Nephron progenitor cell (in vitro differentiated cells): ENCODE measurements around the gene TTC4.

Experiments
- DNase-seq: peaks from one replicate; pipeline ENCODE4 v3.0.0; 2021
- H3K27ac Mint-ChIP-seq: 2 replicates; pipeline ENCODE4 v1.8.0; 2021; ENCODE audit warnings: mild to moderate bottlenecking, moderate library complexity, mixed read lengths
- H3K27me3 Mint-ChIP-seq: 2 replicates; pipeline ENCODE4 v1.8.0; 2021; ENCODE audit warnings: mild to moderate bottlenecking, low read depth, mixed read lengths; ENCODE audit not compliant: poor library complexity
- H3K36me3 Mint-ChIP-seq: 2 replicates; pipeline ENCODE4 v1.8.0; 2021; ENCODE audit warnings: low read depth, mixed read lengths
- H3K4me1 Mint-ChIP-seq: 2 replicates; pipeline ENCODE4 v1.8.0; 2021; ENCODE audit warnings: mixed read lengths
- H3K4me3 Mint-ChIP-seq: 2 replicates; pipeline ENCODE4 v1.8.0; 2021; ENCODE audit warnings: mild to moderate bottlenecking, moderate library complexity, mixed read lengths
- H3K9me3 Mint-ChIP-seq: 2 replicates; pipeline ENCODE4 v1.8.0; 2021; ENCODE audit warnings: mild to moderate bottlenecking, moderate library complexity, mixed read lengths
- TF ChIP-seq, protein P1 (sequence below): fragments of 200-600 bp; sonication (generic); IDR thresholded peaks from 2 replicates; pipeline ENCODE4 v1.5.0; 2021; ENCODE audit warnings: antibody characterized with exemption

TTC4 gene

DNA sequence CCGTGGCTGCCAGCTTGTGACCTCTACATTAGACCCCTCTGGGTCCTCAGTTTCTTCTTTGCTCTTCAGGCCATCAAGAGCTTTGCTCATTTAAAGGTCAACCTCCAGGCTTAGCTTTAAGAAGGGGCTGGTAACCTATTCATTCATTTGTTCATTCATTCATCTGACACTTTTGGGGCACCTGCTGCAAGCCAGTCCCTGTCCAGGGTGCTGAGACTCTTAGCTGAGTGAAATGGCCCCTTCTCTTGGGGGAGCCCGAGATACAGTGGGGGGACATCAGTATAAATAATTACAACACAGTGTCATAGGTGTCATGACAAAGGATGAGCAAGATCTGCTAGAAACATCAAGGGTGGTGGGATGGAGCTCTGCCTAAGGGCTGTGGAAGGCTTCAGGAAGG is 10.5 kb upstream of the TTC4 start:
- TF ChIP-seq, protein P1, sequence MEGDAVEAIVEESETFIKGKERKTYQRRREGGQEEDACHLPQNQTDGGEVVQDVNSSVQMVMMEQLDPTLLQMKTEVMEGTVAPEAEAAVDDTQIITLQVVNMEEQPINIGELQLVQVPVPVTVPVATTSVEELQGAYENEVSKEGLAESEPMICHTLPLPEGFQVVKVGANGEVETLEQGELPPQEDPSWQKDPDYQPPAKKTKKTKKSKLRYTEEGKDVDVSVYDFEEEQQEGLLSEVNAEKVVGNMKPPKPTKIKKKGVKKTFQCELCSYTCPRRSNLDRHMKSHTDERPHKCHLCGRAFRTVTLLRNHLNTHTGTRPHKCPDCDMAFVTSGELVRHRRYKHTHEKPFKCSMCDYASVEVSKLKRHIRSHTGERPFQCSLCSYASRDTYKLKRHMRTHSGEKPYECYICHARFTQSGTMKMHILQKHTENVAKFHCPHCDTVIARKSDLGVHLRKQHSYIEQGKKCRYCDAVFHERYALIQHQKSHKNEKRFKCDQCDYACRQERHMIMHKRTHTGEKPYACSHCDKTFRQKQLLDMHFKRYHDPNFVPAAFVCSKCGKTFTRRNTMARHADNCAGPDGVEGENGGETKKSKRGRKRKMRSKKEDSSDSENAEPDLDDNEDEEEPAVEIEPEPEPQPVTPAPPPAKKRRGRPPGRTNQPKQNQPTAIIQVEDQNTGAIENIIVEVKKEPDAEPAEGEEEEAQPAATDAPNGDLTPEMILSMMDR, result no peak
- H3K4me1 Mint-ChIP-seq, result no peaks in the 10 kb centered on the region
- H3K27ac Mint-ChIP-seq, result no peak overlapping the region
- H3K4me3 Mint-ChIP-seq, result no peak overlapping the region
- H3K27me3 Mint-ChIP-seq, result peaks cover 70% of the 10 kb centered on the region
- DNase-seq, result peak; percentile 34
- H3K9me3 Mint-ChIP-seq, result no peaks in the 10 kb centered on the region
- H3K36me3 Mint-ChIP-seq, result no peaks in the 10 kb centered on the region

DNA sequence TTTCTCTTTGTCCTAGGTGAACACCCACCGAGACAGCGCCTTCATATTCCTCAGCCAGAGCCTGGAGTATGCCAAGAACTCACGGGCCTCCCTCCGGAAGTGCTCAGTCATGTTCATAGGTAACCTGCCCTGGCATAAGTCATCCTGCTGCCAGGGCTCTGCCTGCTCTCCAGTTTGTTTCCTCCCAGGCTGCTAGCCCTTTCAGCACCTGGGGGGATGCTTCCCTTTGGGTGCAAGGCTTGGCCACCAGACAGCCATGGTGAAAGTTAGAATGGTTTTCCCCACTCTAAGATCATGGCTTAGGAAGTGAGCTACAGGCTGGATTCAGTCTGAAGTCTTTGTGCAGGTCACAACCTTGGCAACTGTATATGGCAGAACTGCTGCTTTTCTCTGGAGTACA is 9.2 kb upstream of the TTC4 start:
- TF ChIP-seq, protein P1, result no peak
- H3K4me1 Mint-ChIP-seq, result no peaks in the 10 kb centered on the region
- H3K27ac Mint-ChIP-seq, result no peak overlapping the region
- no peak for DNase-seq
- H3K9me3 Mint-ChIP-seq, result no peaks in the 10 kb centered on the region
- H3K27me3 Mint-ChIP-seq, result peaks cover 72% of the 10 kb centered on the region
- H3K36me3 Mint-ChIP-seq, result no peaks in the 10 kb centered on the region
- no peak overlapping the region for H3K4me3 Mint-ChIP-seq

DNA sequence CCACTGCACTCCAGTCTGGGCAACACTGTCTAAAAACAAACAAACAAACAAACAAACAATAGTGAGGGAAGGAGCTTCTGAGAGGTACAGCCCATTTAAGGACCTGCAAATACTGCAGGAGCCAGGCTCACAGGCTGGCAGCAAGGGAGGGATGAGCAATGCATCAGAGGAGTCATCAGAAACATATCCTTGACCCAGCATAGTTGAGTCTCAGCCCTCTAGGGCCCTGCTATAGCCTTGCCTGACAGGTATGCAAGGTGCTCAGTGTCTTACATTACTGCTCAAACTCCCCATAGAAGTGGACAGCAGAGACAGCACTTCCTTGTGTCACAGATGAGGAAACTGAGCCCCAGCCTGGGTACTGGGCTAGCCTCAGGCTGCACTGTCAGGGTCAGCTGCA is 7.3 kb upstream of the TTC4 start:
- Mint-ChIP-seq H3K9me3 (no peaks in the 10 kb centered on the region), H3K36me3 (no peaks in the 10 kb centered on the region), H3K27me3 (peaks cover 69% of the 10 kb centered on the region), H3K4me1 (no peaks in the 10 kb centered on the region), H3K27ac (no peak overlapping the region), H3K4me3 (no peak overlapping the region)
- DNase-seq, result no peak
- TF ChIP-seq, protein P1, result no peak

DNA sequence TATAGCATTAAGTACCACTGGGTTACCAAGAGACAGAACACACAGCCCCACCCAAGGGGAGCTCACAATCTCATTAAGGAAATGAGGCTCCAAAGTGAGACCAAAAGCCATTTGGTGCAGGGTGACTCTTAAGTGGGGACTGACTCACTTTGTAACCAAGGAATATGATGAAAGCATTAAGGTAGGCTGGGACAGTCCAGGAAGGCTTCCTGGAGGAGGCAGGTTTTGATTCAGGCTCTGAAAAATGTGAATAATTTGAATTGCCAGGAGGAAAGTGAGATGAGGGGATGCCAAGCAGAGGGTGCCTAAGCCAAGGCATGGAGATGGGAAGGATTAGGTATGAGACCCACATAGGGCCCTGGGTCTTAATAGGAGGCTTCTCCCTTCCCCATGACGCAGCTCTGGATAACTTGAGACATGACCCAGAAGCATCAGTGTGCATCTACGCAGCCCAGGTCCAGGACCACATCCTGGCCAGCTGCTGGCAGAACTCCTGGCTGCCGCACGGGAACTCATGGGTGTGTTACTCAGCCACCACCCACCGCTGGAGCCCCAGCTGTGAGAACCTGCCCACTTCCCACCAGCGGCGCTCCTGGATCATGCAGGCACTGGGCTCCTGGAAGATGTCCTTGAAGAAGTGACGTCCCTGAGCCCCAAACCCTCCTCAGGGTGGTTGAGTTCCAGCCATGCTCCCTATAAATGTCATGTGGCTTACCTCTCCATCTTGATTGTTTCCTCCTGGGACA is 5.9 kb upstream of the TTC4 start:
- H3K27me3 Mint-ChIP-seq, result peaks cover 67% of the 10 kb centered on the region
- H3K27ac Mint-ChIP-seq, result no peak overlapping the region
- no peaks in the 10 kb centered on the region for H3K36me3 Mint-ChIP-seq
- DNase-seq, result no peak
- H3K4me1 Mint-ChIP-seq, result no peaks in the 10 kb centered on the region
- no peaks in the 10 kb centered on the region for H3K9me3 Mint-ChIP-seq
- TF ChIP-seq, protein P1, result no peak
- no peak overlapping the region for H3K4me3 Mint-ChIP-seq

DNA sequence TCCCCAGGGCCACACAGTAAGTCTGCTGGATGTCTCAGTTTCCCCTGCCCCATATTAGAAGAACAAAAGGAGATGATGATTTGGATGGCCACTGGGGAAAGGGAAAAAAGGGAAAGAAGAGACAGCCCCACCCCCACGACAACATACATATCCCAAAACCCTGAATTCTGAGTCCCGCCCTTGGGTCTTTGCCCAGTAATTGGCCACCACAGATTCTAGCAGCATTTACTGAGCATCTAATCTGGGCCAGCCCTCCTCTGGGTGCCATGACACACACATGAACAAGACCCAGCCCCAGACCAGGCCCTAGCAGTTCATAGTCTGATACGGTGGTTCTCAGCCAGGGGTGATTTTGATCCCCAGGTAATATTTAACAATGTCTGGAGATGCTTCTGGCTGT is 5.2 kb upstream of the TTC4 start:
- no peaks in the 10 kb centered on the region for H3K9me3 Mint-ChIP-seq
- peaks cover 74% of the 10 kb centered on the region for H3K27me3 Mint-ChIP-seq
- TF ChIP-seq, protein P1, result no peak
- no peak for DNase-seq
- H3K36me3 Mint-ChIP-seq, result no peaks in the 10 kb centered on the region
- H3K27ac Mint-ChIP-seq, result no peak overlapping the region
- no peak overlapping the region for H3K4me3 Mint-ChIP-seq
- peaks cover 5% of the 10 kb centered on the region for H3K4me1 Mint-ChIP-seq

DNA sequence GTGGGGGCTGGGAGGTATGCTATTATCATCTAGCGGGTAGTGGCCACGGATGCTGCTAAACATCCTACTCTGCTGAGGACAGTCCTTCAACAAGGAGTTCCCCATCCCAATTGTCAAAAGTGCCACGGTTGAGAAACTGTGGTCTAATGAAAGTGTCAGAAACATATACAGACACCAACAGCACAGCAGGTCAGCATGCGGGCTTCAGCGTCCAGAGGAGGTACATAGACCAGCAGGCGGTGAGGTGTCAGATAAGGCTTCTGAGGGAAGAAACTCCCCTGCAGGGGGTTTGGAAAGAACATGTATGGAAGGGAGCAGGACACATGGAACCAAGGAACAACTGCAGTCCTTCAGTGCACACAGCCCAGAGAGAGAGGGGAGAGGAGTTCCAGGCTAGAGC is 4.8 kb upstream of the TTC4 start:
- Mint-ChIP-seq H3K36me3 (no peaks in the 10 kb centered on the region), H3K4me3 (no peak overlapping the region), H3K9me3 (no peaks in the 10 kb centered on the region), H3K4me1 (peaks cover 6% of the 10 kb centered on the region), H3K27ac (peak overlapping the region; percentile 12), H3K27me3 (peaks cover 74% of the 10 kb centered on the region)
- TF ChIP-seq, protein P1, result no peak
- DNase-seq, result no peak
